ENCODE results near the gene HMCN2.

HMCN2 gene

DNA sequence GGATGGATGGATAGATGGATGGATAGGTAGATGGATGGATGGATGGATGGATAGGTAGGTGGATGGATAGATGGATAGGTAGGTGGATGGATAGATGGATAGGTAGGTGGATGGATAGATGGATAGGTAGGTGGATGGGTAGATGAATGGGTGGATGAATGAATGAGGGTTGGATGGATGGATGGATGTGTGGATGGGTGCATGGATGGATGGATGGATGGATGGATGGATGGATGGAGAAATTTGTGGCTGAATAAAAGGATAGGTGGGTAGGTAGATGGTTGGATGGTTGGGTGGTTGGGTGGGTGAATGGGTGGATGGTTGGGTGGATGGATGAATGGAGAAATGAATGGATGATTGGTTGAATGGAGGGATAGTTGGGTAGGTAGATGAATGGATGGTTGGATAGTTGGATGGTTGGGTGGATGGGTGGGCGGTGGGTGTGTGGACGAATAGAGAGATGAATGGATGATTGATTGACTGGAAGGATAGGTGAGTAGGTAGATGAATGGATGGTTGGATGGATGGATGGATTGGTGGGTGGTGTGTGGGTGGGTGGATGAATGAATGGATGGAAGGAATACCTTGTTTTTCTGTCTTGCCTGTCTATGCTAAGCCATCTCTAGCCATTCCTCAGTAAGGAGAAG lies 108.2 kb downstream of the HMCN2 start:
- DNase-seq: no peak

- no peak for DNase-seq
Measured at GRCh38 chr9:130377612-130378011, 112.1 kb downstream of the HMCN2 start.

GRCh38 chr9:130378875-130379648 lies 113.5 kb downstream of the HMCN2 start:
- no peak for DNase-seq

DNA sequence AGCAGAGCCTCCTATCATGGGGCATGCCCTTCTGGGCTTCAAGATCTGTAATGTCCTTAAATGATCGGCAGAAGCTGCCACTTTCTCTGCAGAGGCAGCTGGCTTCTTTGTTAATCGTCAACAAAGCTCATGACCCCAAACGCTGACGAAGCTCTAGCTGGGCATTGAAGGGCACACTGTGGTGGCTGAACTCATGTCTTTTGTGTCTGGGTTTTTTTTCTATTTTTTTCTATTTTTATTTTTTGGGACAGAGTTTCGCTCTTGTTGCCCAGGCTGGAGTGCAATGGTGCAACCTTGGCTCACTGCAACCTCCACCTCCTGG lies 114.0 kb downstream of the HMCN2 start:
- DNase-seq: no peak

- no peak for DNase-seq
Measured at GRCh38 chr9:130380920-130381469, 115.4 kb downstream of the HMCN2 start.

DNA sequence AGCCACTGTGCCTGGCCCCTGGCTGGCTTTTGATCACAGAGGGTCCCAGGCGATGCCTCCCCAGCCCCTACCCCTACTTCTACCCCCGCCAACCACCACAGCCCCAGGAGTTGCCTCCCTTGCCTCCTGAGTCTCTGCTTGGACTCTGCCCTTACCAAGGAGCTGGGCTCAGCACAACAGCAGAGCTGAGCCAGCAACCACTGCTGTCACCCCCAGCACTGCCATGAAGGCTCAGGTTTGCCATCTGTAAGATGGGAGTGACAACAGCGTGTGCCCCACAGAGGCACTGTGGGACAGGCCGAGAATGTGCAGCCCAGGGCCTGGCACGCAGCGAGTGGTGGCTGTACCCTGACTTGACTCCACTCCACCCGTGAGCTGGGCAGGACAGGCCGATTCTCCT lies 116.1 kb downstream of the HMCN2 start:
- no peak for DNase-seq

GRCh38 chr9:130382096-130382495 lies 116.5 kb downstream of the HMCN2 start:
- DNase-seq: no peak

DNA sequence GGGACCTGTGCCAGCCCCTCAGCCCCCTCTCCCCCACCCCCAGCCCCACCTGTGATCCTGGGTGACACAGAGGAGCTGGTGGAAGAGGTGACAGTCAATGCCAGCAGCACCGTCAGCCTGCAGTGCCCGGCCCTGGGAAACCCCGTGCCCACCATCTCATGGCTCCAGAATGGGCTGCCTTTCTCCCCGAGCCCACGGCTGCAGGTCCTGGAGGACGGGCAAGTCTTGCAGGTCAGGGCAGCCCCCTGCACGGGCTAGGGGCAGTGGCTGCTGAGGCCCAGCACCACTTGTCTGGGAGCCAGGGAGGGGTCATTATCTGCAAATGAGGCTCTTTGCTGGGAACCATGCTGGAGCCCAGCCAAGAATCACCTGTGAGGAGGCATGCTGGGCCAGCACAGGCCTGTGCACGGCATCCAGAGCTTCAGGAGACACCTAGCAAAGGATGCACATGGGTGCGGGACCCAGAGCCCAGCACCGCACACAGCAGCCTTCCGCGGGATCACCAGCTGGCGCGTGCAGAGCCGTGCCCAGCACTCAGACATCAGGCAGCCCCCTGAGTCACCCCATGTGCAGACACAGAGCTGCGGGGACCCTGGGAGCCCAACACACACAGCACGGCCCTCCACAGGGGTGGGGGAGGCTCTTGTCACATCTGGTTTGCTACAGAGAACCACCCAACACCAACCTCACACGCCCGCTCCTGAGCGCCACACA lies 117.2 kb downstream of the HMCN2 start:
- no peak for DNase-seq

DNA sequence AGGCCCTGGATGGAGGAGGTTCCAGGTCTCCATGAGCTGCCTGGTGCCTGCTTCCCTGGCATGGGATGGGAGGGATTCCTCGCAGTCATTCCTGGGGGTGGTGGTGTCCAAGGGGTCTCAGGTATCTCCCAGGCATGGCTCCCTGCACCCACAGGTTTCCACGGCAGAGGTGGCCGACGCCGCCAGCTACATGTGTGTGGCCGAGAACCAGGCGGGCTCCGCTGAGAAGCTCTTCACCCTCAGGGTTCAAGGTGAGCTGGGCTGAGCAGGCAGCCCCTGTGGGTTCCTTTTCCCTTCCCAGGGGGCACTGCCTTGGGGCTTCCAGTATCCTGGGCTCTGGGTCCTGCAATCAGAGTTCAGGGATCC lies 117.8 kb downstream of the HMCN2 start:
- DNase-seq: no peak

DNA sequence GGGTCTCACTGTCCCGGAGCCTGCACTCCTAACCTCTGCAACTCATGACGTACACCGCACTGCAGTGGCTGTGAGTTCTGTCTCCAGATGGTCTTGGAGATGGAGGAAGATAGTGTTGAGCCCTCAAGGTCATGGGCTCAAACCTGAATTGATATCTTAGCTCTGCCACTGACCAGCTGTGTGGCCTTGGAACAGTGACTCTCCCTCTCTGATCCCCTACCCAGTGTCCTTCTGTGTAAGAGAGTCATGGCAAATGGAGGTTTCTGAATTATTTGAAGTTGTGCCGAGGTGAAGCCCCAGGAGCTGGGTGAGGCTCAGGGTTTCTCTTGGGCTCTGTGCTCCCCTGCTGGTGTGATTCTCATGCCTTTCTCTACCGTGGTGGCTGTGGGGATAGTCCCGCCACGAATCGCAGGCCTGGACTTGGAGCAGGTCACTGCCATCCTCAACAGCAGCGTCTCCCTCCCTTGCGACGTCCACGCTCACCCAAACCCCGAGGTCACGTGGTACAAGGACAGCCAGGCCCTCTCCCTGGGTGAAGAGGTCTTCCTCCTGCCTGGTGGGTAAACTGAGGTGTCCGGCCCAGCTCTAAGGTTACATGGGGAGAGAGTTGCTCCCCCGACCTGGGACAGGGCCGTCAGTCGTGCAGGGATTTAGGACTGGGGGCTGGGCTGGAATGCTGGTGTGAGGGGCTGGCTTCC lies 118.6 kb downstream of the HMCN2 start:
- no peak for DNase-seq

GRCh38 chr9:130385257-130385656 lies 119.7 kb downstream of the HMCN2 start:
- DNase-seq: no peak

DNA sequence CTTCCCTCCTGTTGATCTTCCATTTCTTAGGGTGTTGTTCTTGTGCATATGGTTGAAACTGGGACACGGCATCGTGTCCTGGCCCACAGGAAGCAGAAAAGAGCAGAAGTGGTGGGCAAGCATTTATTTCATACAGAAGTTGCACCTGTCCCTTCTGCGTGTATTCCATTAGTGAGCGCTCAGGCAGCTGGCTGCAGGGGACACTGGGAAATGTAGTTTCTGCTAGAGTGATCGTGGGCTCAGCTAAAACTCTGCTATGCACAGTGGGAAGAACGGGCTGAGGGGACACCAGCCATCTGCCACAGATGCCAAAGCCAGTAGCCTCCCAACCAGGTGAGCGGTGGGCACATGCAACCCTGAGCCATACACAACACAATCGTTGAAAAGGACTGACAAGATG lies 121.8 kb downstream of the HMCN2 start:
- DNase-seq: no peak

DNA sequence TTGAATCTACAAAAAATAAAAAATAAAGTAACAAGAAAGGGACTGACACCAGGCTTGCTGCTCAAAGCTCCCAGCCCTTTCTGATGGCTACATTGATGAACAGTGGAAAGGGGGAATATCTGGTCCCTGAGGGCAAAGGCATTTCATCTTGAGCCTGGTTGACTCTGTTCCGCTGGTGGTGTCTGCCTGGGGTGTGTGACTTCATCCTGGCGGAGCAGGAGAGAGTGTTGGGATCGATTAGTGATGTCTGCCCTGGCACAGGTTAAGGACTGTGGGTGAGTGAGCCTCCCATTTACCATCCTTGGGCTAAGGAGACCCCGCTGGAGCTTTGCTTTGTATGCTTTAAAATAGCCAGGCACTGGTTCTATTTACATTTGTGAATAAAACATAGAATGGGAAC lies 122.3 kb downstream of the HMCN2 start:
- no peak for DNase-seq

GRCh38 chr9:130390390-130390789 lies 124.8 kb downstream of the HMCN2 start:
- no peak for DNase-seq

DNA sequence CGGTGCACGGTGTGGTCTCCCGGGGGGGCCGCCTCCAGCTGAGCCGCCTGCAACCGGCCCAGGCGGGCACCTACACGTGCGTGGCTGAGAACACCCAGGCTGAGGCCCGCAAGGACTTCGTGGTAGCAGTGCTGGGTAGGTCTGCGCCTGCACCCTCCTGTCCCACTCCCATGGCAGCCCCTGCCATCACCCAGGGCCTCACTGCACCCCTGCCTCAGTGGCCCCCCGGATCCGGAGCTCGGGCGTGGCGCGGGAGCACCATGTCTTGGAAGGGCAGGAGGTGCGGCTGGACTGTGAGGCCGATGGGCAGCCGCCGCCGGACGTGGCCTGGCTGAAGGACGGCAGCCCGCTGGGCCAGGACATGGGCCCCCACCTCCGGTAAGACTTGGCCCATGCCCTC lies 125.4 kb downstream of the HMCN2 start:
- DNase-seq: no peak

DNA sequence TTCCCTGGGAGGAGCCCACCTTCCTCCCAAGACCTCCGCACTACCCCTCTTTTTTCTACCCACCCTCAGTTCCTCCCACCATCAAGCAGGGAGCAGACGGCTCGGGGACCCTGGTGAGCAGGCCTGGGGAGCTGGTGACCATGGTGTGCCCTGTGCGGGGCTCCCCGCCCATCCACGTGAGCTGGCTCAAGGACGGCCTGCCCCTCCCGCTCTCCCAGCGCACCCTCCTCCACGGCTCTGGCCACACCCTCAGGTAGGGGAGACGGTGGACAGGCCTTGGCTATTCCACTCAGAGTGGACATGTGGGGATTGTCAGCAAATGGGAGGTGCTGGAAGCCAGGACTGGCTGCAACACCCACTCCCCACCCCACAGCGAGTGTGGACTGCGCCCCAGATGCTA lies 126.3 kb downstream of the HMCN2 start:
- DNase-seq: no peak

DNA sequence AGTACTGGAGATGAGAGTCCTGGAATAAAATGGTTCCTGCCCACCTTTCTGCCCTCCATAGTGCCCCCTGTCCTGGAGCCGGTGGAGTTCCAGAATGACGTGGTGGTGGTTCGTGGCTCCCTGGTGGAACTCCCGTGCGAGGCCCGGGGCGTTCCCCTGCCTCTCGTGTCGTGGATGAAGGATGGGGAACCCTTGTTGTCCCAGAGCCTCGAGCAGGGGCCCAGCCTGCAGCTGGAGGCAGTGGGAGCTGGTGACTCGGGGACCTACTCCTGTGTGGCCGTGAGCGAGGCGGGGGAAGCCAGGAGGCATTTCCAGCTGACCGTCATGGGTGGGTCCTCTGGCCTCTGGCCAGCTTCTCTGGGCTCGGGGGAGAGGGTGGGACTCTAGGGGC lies 128.1 kb downstream of the HMCN2 start:
- DNase-seq: no peak

- DNase-seq: no peak
Measured at GRCh38 chr9:130394320-130394719, 128.8 kb downstream of the HMCN2 start.

- no peak for DNase-seq
Measured at GRCh38 chr9:130394814-130395470, 129.4 kb downstream of the HMCN2 start.

DNA sequence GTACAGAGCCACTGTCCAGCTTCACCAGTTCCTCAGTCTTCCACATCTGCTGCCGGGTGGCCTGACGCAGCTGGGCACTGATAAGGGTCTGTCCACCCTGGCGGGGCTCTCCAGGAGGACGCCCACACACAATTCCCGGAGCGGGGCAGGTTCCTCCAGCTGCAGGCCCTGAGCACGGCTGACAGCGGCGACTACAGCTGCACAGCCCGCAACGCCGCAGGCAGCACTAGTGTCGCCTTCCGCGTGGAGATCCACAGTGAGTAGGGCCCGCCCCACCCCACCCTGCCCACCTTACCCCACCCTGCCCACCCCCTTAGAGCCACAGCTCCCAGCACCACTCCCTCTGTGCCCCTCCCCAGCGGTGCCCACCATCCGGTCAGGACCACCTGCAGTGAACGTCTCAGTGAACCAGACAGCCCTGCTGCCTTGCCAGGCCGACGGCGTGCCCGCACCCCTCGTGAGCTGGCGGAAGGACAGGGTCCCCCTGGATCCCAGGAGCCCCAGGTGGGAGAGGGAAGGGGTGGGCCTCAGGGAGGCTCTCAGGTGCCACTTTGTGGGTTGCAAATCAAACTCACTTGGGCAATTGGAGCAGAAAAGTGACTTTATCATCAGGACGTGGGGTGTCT lies 130.4 kb downstream of the HMCN2 start:
- no peak for DNase-seq

- DNase-seq: no peak
Measured at GRCh38 chr9:130396581-130396980, 131.0 kb downstream of the HMCN2 start.

- DNase-seq: no peak
Measured at GRCh38 chr9:130398487-130399240, 133.1 kb downstream of the HMCN2 start.
